ENCODE results near the gene SLC22A31. TPM values are rescaled to one million over a fixed set of nuclear protein-coding genes. Genes with fewer than 3 reads are reported as not detected.

Gene SLC22A31
- 0.38 TPM in 1 of 2 replicates, not detected in the other for polyA plus RNA-seq

DNA sequence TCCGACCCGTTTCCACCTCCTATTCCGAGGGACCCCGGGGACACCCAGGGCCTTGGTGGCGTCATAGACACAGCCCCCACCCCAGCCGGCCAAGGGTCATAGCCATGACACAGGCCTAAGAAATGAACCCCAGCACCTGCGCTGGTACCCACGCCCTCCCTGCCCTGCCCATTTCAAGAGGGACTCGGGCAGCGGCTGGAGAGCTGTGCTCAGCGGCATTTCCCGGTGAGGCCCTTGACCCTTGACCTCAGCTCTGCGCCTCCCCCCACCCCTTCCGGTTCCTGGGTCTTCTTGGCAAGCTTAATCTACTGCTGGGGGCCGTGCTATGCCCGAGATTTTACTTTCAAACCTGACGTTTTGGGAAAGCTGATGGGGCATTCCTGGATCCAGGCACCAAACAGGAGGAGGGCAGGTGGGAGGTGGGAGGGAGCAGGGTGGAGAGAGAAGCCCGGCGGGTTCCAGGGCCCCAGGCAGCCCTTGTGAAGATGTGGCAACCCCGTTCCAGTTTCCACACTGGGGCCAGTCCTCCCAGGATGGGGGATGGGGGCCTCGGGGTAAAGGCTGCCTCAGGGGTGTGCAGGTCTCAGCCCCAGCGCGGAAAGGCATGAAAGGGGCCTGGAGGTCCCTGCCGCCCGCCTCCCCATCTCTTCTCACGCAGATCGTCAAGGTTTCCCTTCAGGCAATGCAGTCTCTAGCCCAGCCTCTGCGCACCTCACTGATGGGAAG, at the start of gene SLC22A31:
Gene SLC22A31, minus strand, starts transcription at position 414 of the 726 bp plus-strand sequence. Its CDS starts 36 bp downstream, at position 378.

DNA sequence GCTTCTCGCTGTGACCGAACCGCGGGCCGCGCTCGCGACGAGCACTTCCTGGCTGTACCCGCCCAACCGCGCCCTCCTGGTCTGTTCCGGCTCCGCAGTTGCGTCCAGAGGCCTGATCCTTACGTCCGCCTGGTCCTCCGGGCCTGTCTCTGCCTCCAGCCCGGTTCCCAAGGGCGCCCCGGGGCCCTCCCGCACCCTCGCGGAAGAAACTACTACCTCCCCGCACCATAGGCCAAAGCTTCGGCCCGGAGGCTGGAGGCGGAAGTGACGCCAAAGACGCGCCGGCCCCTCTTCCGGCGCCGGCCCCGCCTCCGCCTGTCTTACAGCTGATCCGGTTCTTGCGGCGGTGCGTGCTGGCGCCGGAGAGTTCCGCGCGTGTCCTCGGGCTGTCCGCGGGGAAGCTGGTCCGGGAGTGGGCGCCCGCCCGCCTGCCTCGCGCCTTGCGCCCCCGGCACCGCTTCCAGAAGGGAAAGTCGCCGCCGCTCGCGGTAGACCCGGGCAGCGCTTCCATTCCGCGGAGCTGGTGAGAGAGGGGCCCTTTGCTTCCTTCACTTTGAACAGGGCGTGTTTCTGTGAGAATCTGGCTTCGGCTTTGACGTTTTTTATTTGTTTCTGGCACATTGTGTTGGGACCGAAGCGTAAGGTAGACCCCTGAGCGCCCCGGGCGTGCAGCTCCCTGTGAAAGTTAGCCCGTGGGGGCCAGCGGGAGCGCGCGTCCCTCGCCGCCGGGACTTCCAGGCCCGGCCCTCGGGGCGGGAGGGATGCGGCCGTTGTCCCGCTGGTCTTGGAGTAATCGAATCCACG, 17.3 kb upstream of the SLC22A31 start, which contains the start of gene ZNF778:
Gene ZNF778, plus strand, starts transcription at position 316 of the 804 bp plus-strand sequence. CDS start 3,425 bp downstream, outside the sequence.

DNA sequence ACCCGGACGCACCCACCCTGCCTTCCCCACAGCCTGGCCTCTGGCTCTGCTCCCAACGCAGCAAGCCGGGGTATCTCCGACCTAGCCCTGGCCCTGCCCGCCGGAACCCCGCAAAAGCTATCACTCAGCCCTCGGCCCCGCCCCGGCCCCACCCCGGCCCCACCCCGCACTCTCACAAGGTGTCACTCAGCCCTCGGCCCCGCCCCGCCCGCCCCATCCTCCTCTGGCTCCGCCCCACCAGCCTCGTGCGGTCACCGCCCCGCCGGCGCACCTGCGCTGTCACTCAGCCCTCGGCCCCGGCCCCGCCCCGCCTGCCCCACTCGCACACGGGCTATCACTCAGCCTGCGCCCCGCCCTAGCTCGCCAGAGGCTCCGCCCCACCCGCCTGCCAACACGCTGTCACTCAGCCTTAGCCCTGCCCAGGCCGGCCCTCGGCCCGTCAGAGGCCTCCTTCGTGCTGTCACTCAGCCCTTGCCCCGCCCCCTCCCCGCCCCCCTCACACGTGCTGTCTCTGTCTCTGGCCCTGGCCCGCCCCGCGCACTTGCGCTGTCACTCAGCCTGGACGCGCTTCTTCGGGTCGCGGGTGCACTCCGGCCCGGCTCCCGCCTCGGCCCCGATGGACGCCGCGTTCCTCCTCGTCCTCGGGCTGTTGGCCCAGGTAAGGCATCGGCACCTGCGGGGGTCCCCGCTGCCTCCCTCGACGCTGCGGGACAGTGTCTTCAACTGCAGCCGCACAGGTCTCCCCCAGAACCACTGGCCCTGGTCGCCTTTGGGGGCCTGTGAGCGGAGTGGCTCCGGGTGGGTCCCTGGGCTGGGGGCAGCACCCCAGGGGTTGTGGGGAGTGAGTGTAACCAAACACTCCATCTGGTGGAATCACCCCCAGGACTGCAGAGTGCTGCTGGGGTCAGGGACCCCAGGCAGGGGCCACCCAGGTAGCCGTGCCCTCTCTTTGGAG, 28.8 kb downstream of the SLC22A31 start, which contains the start of gene CDH15:
Gene CDH15, plus strand, starts transcription at position 533 of the 955 bp plus-strand sequence. Its CDS starts 84 bp downstream, at position 617.

Other genes with a start within 250 kb of the SLC22A31 start
- 0.07 and 1.1 TPM in 2 replicates for gene CBFA2T3, start 223.3 kb downstream of the SLC22A31 start, polyA plus RNA-seq
- 4.7 and 5.4 TPM in 2 replicates for gene ACSF3, start 106.7 kb downstream of the SLC22A31 start, polyA plus RNA-seq
- gene CDH15, start 28.8 kb downstream of the SLC22A31 start, polyA plus RNA-seq, result not detected in 2 replicates
- 0.53 and 0.85 TPM in 2 replicates for gene ZNF778, start 17.2 kb upstream of the SLC22A31 start, polyA plus RNA-seq

All from Purkinje cell (primary cell).